Immature natural killer cell (primary cell): ENCODE measurements around the gene CLASP2. TPM values are rescaled to one million over a fixed set of nuclear protein-coding genes. Genes with fewer than 3 reads are reported as not detected.
"Not testable (repeated sequence)": the region's sequence is repeated elsewhere in the genome, so short reads cannot be mapped to it uniquely, and the experiment has no call there.

Source experiments
- DNase-seq, 3 donors: peaks; one replicate each; pipeline ENCODE4 v3.0.0; 2022; ENCODE audit warnings: mixed read lengths in 1 of 3
- H3K27ac Mint-ChIP-seq, 6 donors: one replicate each; pipeline ENCODE4 v1.8.0; 2020; ENCODE audit warnings: mixed read lengths in 6 of 6, mild to moderate bottlenecking in 5 of 6, inconsistent platforms in 4 of 6, moderate library complexity in 3 of 6
- H3K27me3 Mint-ChIP-seq, 3 donors: one replicate each; pipeline ENCODE4 v1.8.0; 2020 to 2021; ENCODE audit warnings: low read depth in 3 of 3, mild to moderate bottlenecking in 3 of 3, mixed read lengths in 3 of 3, moderate library complexity in 3 of 3, inconsistent platforms in 1 of 3
- H3K36me3 Mint-ChIP-seq, 3 donors: one replicate each; pipeline ENCODE4 v1.8.0; 2020; ENCODE audit warnings: mixed read lengths in 3 of 3, inconsistent platforms in 2 of 3, mild to moderate bottlenecking in 2 of 3
- H3K4me1 Mint-ChIP-seq, 2 donors: one replicate each; pipeline ENCODE4 v1.8.0; 2020; ENCODE audit warnings: inconsistent platforms in 2 of 2, mild to moderate bottlenecking in 2 of 2, mixed read lengths in 2 of 2, moderate library complexity in 1 of 2
- H3K4me3 Mint-ChIP-seq, 5 donors: one replicate each; pipeline ENCODE4 v1.8.0; 2020; ENCODE audit warnings: mild to moderate bottlenecking in 5 of 5, mixed read lengths in 5 of 5, inconsistent platforms in 3 of 5, moderate library complexity in 3 of 5
- H3K9me3 Mint-ChIP-seq, 6 donors: one replicate each; pipeline ENCODE4 v1.8.0; 2020; ENCODE audit warnings: mild to moderate bottlenecking in 6 of 6, mixed read lengths in 6 of 6, inconsistent platforms in 4 of 6, moderate library complexity in 3 of 6
- polyA plus RNA-seq, 3 donors: library from polyadenylated mRNA; unstranded; fragments of 300-500 nt; fragmentation: Illumina TruSeq; gene quantifications; one replicate each; pipeline ENCODE4 v1.2.3, GENCODE V29; 2021

CLASP2 gene
- polyA plus RNA-seq, 3 donors from 2014 or later: 8.7 to 16.1 (median 11.2) TPM

GRCh38 chr3:33673436-33673835 lies 44.6 kb downstream of the CLASP2 start:
- not testable (repeated sequence) for H3K4me3 Mint-ChIP-seq, H3K27me3 Mint-ChIP-seq, H3K4me1 Mint-ChIP-seq, H3K27ac Mint-ChIP-seq, H3K9me3 Mint-ChIP-seq, DNase-seq
- H3K36me3 Mint-ChIP-seq: peaks cover 15 to 26% (median 25%) of the 10 kb centered on the region in 3 donors

GRCh38 chr3:33668618-33669017 lies 49.4 kb downstream of the CLASP2 start:
- H3K27ac Mint-ChIP-seq: no peak overlapping the region
- no peaks in the 10 kb centered on the region for H3K9me3 Mint-ChIP-seq
- peaks cover 8 to 21% (median 17%) of the 10 kb centered on the region in 3 donors for H3K36me3 Mint-ChIP-seq
- no peak overlapping the region for H3K4me3 Mint-ChIP-seq
- H3K27me3 Mint-ChIP-seq: peaks cover 0 to 2% (median 0%) of the 10 kb centered on the region in 3 donors
- DNase-seq: no peak
- H3K4me1 Mint-ChIP-seq: peaks cover 2 to 6% of the 10 kb centered on the region in 2 donors

GRCh38 chr3:33665294-33665693 lies 52.8 kb downstream of the CLASP2 start:
- Mint-ChIP-seq H3K27ac (no peak overlapping the region), H3K4me1 (peaks cover 2 to 4% of the 10 kb centered on the region in 2 donors), H3K4me3 (no peak overlapping the region), H3K27me3 (no peaks in the 10 kb centered on the region), H3K36me3 (peaks cover under 1 to 12% (median 4%) of the 10 kb centered on the region in 3 donors), H3K9me3 (no peaks in the 10 kb centered on the region)
- DNase-seq: no peak

- Mint-ChIP-seq H3K4me1 (peaks cover 13 to 15% of the 10 kb centered on the region in 2 donors), H3K27me3 (no peaks in the 10 kb centered on the region), H3K27ac (peak overlapping the region in 1 of 6 donors; percentile 36)
Measured at GRCh38 chr3:33664195-33664594, 53.9 kb downstream of the CLASP2 start.

GRCh38 chr3:33663042-33663441 lies 55.0 kb downstream of the CLASP2 start:
- no peaks in the 10 kb centered on the region for H3K9me3 Mint-ChIP-seq
- H3K4me3 Mint-ChIP-seq: no peak overlapping the region
- no peak overlapping the region for H3K27ac Mint-ChIP-seq
- H3K4me1 Mint-ChIP-seq: peaks cover 25% of the 10 kb centered on the region in 2 donors
- H3K27me3 Mint-ChIP-seq: no peaks in the 10 kb centered on the region
- no peak for DNase-seq
- peaks cover 0 to 11% (median 3%) of the 10 kb centered on the region in 3 donors for H3K36me3 Mint-ChIP-seq

More at GRCh38 chr3:33664195-33664594, 53.9 kb downstream of the CLASP2 start:
- no peak overlapping the region for H3K4me3 Mint-ChIP-seq
- H3K9me3 Mint-ChIP-seq: no peaks in the 10 kb centered on the region
- peaks cover 0 to 11% (median 3%) of the 10 kb centered on the region in 3 donors for H3K36me3 Mint-ChIP-seq
- DNase-seq: no peak

- peak overlapping the region; percentile 82 to 94 (median 90) for H3K4me3 Mint-ChIP-seq
- H3K9me3 Mint-ChIP-seq: no peaks in the 10 kb centered on the region
- H3K27ac Mint-ChIP-seq: peak overlapping the region; percentile 72 to 96 (median 84)
- H3K4me1 Mint-ChIP-seq: peaks cover 30 to 49% of the 10 kb centered on the region in 2 donors
- H3K36me3 Mint-ChIP-seq: no peaks in the 10 kb centered on the region
- no peaks in the 10 kb centered on the region for H3K27me3 Mint-ChIP-seq
- DNase-seq: no peak
Measured at GRCh38 chr3:33659856-33660434, 58.1 kb downstream of the CLASP2 start.

GRCh38 chr3:33658991-33659848 lies 58.8 kb downstream of the CLASP2 start:
- Mint-ChIP-seq H3K4me1 (peaks cover 32 to 52% of the 10 kb centered on the region in 2 donors), H3K9me3 (no peaks in the 10 kb centered on the region), H3K36me3 (no peaks in the 10 kb centered on the region), H3K27ac (peak overlapping the region; percentile 72 to 96 (median 84)), H3K4me3 (peak overlapping the region; percentile 82 to 94 (median 90)), H3K27me3 (no peaks in the 10 kb centered on the region)
- DNase-seq: peak; percentile 56 to 66 (median 65)

GRCh38 chr3:33658621-33658990 lies 59.4 kb downstream of the CLASP2 start:
- peak overlapping the region; percentile 72 to 96 (median 84) for H3K27ac Mint-ChIP-seq
- H3K27me3 Mint-ChIP-seq: no peaks in the 10 kb centered on the region
- H3K4me1 Mint-ChIP-seq: peaks cover 37 to 58% of the 10 kb centered on the region in 2 donors
- no peaks in the 10 kb centered on the region for H3K36me3 Mint-ChIP-seq
- H3K9me3 Mint-ChIP-seq: no peaks in the 10 kb centered on the region
- H3K4me3 Mint-ChIP-seq: peak overlapping the region; percentile 82 to 94 (median 90)
- peak in 2 of 3 donors; percentile 1 to 7 for DNase-seq

- H3K4me3 Mint-ChIP-seq: peak overlapping the region; percentile 44 to 94 (median 90)
- H3K27ac Mint-ChIP-seq: peak overlapping the region in 5 of 6 donors; percentile 50 to 73 (median 63)
- H3K4me1 Mint-ChIP-seq: peaks cover 39 to 64% of the 10 kb centered on the region in 2 donors
Measured at GRCh38 chr3:33658039-33658438, 60.0 kb downstream of the CLASP2 start.

GRCh38 chr3:33652736-33653135 lies 65.3 kb downstream of the CLASP2 start:
- H3K9me3 Mint-ChIP-seq: no peaks in the 10 kb centered on the region
- H3K4me3 Mint-ChIP-seq: no peak overlapping the region
- no peak for DNase-seq
- H3K27me3 Mint-ChIP-seq: peaks cover 0 to 1% (median 0%) of the 10 kb centered on the region in 3 donors
- no peak overlapping the region for H3K27ac Mint-ChIP-seq
- no peaks in the 10 kb centered on the region for H3K36me3 Mint-ChIP-seq
- peaks cover 31 to 60% of the 10 kb centered on the region in 2 donors for H3K4me1 Mint-ChIP-seq

More at GRCh38 chr3:33658039-33658438, 60.0 kb downstream of the CLASP2 start:
- no peaks in the 10 kb centered on the region for H3K36me3 Mint-ChIP-seq
- no peak for DNase-seq
- H3K27me3 Mint-ChIP-seq: no peaks in the 10 kb centered on the region
- H3K9me3 Mint-ChIP-seq: no peaks in the 10 kb centered on the region

GRCh38 chr3:33651101-33651500 lies 67.0 kb downstream of the CLASP2 start:
- H3K36me3 Mint-ChIP-seq, H3K4me3 Mint-ChIP-seq: not testable (repeated sequence)
- H3K4me1 Mint-ChIP-seq: peaks cover 28 to 47% of the 10 kb centered on the region in 2 donors

GRCh38 chr3:33650495-33650894 lies 67.6 kb downstream of the CLASP2 start:
- peak overlapping the region in 1 of 5 donors; percentile 3 for H3K4me3 Mint-ChIP-seq
- no peak for DNase-seq
- no peaks in the 10 kb centered on the region for H3K36me3 Mint-ChIP-seq
- peaks cover 0 to 1% (median 0%) of the 10 kb centered on the region in 3 donors for H3K27me3 Mint-ChIP-seq
- H3K9me3 Mint-ChIP-seq: no peaks in the 10 kb centered on the region
- H3K4me1 Mint-ChIP-seq: peaks cover 31 to 49% of the 10 kb centered on the region in 2 donors
- no peak overlapping the region for H3K27ac Mint-ChIP-seq

More at GRCh38 chr3:33651101-33651500, 67.0 kb downstream of the CLASP2 start:
- not testable (repeated sequence) for H3K27ac Mint-ChIP-seq, DNase-seq, H3K9me3 Mint-ChIP-seq, H3K27me3 Mint-ChIP-seq

- peaks cover 0 to 1% (median 0%) of the 10 kb centered on the region in 3 donors for H3K27me3 Mint-ChIP-seq
- no peak overlapping the region for H3K4me3 Mint-ChIP-seq
- no peaks in the 10 kb centered on the region for H3K36me3 Mint-ChIP-seq
- H3K9me3 Mint-ChIP-seq: no peaks in the 10 kb centered on the region
- H3K4me1 Mint-ChIP-seq: peaks cover 31 to 44% of the 10 kb centered on the region in 2 donors
- H3K27ac Mint-ChIP-seq: no peak overlapping the region
- DNase-seq: no peak
Measured at GRCh38 chr3:33648793-33649192, 69.3 kb downstream of the CLASP2 start.

GRCh38 chr3:33646406-33646805 lies 71.6 kb downstream of the CLASP2 start:
- peaks cover 0 to 3% (median 3%) of the 10 kb centered on the region in 3 donors for H3K36me3 Mint-ChIP-seq
- H3K9me3 Mint-ChIP-seq: no peaks in the 10 kb centered on the region
- H3K27ac Mint-ChIP-seq: no peak overlapping the region
- peaks cover 17 to 21% of the 10 kb centered on the region in 2 donors for H3K4me1 Mint-ChIP-seq
- no peak for DNase-seq
- peaks cover 0 to 1% (median 0%) of the 10 kb centered on the region in 3 donors for H3K27me3 Mint-ChIP-seq
- H3K4me3 Mint-ChIP-seq: no peak overlapping the region
